ENCODE data around the gene RHOC.
A peak's percentile ranks its signal among the peaks of the same experiment; 100 is the strongest.

Gene RHOC

GRCh38 chr1:112676543-112676942 lies 30.4 kb downstream of the RHOC start:
- DNase-seq, result no peak

DNA sequence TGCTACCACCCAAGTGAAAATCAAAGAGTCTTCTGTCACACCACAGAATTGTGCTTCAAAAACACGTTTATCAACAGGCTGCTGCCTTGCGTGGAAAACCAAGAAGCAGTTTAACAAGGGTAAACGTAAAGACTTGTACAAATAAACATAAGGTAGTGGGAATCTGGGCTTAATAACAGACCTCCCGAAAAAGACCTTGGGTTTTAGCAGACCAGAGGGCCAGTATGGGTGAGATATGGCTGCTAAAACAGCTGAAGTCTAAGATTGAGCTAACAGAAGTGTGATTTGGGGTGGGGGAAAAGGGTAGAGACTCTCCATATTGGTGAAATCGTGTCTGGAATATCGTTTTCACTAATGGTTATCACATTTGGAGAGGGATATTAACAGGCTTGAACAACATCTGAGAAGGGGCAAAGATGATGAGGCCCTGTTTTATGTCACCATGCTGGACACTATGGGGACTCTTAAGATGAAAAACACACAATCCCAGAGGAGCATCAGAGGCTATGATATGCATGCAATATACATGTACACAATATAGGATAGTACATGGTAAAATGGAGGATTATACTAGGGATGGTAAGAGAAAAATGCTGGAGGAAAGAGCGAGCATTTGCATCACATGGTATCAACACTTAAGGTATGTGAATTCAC lies 31.1 kb downstream of the RHOC start:
- DNase-seq, result no peak

DNA sequence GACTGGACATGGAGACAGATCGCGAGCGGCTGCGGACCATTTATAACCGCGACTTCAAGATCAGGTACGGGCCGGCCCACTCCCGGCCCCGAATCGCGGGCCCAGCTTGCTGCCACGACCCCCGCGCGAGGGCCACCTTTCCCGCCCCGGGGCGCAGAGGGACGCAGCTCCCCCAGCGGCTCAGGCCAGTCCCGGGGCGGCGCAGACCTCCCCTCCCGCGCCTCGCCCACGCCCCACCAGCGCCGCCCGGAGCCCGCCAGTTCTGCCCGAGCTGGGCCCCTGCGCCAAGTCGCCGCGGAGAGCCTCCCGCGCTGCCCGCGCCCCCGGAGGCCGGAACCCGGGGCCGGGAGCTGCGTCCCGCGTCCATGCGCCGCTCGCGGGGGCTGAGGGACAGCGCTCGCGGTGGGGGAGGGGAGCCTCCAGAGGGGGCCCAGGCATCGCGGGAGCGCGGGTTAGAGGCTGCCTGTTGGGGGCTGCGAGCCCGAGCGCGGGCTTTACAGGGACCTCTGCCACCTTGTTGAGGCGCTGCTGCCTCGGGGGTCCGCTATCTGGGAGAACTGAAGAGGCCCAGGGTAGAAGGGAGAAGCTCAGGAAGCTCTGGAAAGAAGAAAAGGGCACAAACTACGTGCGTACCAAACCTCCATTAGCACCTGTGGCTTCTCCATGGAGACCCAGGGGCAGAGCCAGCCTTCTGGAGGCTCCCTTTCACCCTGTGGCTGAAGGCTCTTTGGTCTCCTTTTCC lies 31.8 kb downstream of the RHOC start:
- DNase-seq, result peak; percentile 9

GRCh38 chr1:112674440-112674985 lies 32.4 kb downstream of the RHOC start, which contains the start of gene MOV10:
TSS of gene MOV10 (plus strand) at chr1:112674659. CDS start at chr1:112674913, 254 bp downstream.
- DNase-seq, result peak; percentile 21

- no peak for DNase-seq
Measured at GRCh38 chr1:112673592-112674439, 33.1 kb downstream of the RHOC start.

- no peak for DNase-seq
Measured at GRCh38 chr1:112672842-112673241, 34.1 kb downstream of the RHOC start.

GRCh38 chr1:112672009-112672408 lies 34.9 kb downstream of the RHOC start:
- DNase-seq, result no peak

GRCh38 chr1:112666946-112667345 lies 40.0 kb downstream of the RHOC start:
- DNase-seq, result no peak

- no peak for DNase-seq
Measured at GRCh38 chr1:112665857-112666256, 41.1 kb downstream of the RHOC start.

GRCh38 chr1:112651205-112651604 lies 55.7 kb downstream of the RHOC start:
- no peak for DNase-seq

Measured in effector CD8-positive, alpha-beta T cell (primary cell).